GM18951 (cell line): ENCODE data around the gene MAMDC2.

Source experiments
- POLR2A ChIP-seq: IDR thresholded peaks from 4 replicates; pipeline ENCODE4 v1.6.1; 2011; ENCODE audit warnings: mild to moderate bottlenecking; ENCODE audit not compliant: insufficient read length, insufficient read depth; ENCODE audit errors: extremely low read depth
- in situ Hi-C: fragments of 300-500 bp; cut with MboI; formaldehyde crosslinking; loops from one replicate; pipeline ENCODE4 v1.12.0; 2022; ENCODE audit warnings: low sequenced_read_pairs, mixed read lengths, inconsistent platforms; ENCODE audit not compliant: unreplicated experiment

MAMDC2 gene

DNA sequence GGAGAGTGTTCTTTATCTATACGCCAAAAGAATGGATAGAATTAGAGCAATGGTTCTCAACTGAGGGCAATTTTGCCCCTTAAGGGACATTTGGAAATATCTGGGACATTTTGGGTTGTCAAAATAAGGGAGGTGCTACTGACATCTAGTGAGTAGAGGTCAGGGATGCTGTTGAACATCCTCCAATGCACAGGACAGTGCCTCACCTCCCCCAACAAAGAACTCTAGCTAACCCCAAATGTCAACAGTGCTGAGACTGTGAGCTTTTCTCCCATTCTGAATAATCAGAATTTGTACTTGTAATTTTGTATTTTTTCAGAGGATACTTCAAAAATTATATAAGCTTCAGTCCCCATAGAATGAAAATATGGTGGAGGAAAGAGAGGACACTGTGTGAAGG, 206.6 kb downstream of the MAMDC2 start:
- TF ChIP-seq POLR2A: no peak
- in situ Hi-C loops: no loop called here

DNA sequence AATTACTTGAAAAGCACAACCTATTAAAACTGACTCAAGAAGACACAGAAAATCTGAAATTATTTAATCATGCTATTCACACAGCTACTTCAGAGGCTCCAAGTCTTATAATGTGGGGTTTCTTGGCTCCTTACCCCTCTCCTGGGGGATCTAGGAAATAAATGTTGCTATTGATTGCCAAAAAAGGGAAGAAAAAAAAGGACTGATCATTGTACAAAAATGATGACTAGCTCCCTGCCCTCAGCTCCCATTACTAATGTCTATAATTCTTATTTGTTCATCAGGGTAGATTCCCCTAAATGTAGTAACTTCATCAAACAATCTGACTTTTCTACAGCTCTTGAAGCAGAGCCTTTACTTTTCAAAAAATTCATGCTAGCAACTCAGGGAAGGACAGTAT, 211.8 kb downstream of the MAMDC2 start:
- in situ Hi-C loops: no loop called here
- no peak for TF ChIP-seq POLR2A

DNA sequence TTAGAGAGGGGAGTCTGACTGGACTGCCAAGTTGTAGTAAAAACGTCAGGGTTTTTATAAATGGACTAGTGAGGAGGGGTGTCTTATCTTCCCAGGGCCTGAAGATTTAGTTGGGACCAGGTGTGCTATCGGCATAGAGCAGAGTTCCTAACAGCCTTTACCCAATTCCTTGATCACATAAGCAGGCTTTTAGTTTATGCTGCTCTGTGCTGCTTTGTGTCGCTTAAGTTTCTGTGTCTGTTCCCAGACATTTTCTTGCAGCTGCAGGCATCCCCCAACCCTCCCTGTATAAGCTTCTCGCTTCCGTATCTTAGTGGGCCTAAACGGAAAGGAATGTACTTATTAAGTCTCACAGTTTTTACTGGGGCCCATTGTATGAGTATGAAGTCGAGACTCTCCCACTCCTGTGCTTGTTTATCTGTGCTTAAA, 212.5 kb downstream of the MAMDC2 start:
- TF ChIP-seq POLR2A: no peak
- in situ Hi-C loops: no loop called here

DNA sequence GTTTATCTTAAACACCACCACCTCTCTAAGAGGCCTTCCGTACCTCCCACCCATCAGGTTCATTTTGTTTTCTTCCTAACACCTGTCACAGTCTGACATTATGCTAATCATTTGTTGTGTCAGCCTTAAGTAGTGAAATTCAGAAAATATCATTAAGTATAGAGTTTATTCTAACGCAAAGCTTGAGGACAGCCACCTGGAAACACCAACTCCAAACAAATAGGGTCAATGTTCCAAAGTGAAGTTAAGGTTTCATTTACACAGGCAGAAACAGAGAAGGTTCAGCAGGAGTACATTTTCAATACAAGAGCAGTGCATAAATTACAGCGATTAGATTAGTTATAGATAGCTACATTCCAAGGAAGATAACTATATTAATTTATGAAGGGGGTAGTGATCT, 213.9 kb downstream of the MAMDC2 start:
- TF ChIP-seq POLR2A: no peak
- in situ Hi-C loops: no loop called here

GRCh38 chr9:70257991-70258691, 214.5 kb downstream of the MAMDC2 start:
- in situ Hi-C loops: no loop called here

DNA sequence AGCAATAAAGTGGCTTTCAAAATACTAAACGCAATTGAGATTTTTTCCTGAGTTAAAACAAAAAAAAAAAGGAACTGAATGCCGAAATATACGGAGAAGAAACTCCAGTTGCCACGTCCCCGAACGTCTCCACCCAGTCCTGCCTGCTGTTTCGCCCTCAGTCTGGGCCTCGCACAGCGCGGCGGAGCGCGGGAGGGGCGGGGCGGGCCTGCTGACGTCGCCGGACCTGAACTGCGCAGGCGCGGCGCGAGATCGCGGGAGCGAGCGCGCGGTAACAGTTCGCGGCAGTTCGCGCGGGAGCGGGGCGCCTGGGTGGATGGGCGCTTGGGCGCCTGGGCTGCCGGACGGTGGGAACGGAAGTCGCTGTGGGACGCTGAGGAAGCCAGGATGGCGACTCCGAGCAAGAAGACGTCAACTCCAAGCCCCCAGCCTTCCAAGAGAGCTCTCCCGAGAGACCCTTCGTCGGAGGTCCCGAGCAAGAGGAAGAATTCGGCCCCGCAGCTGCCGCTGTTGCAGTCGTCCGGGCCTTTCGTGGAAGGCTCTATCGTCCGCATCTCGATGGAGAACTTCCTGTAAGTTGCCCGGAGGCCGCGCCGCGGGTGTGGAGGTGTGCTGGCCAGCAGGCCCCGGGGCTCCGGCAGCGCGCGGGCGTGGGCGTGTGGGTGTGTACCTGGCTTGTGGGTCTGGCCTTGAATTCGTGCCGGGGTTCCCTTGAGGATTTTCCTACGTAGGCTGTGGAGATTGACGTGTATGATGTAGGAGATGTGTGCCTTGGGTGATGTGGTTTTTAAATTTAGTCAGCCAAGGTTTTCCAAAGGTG, 215.3 kb downstream of the MAMDC2 start, which contains the start of gene SMC5:
Gene SMC5, plus strand, starts transcription at position 287 of the 820 bp plus-strand sequence. Its CDS starts 101 bp downstream, at position 388.
- in situ Hi-C loops: no loop called here
- peak; percentile 96 for TF ChIP-seq POLR2A

More at GRCh38 chr9:70257991-70258691, 214.5 kb downstream of the MAMDC2 start:
- TF ChIP-seq POLR2A: no peak

DNA sequence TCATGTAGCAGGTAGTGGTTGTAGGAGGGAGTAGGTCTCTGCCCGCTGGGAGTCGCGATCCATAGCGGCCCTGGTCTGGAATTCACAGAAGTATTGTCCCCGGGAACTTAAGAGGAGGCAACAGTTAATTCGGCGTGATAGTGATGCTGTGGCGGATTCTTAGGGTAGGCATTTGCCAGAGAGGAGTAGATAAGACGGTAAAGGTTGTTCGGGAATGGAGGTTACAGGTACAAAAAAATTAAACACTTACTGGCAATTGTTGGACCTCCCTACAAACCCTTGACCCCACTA, 215.8 kb downstream of the MAMDC2 start:
- in situ Hi-C loops: no loop called here
- no peak for TF ChIP-seq POLR2A

GRCh38 chr9:70260007-70260443, 216.4 kb downstream of the MAMDC2 start:
- in situ Hi-C loops: no loop called here
- no peak for TF ChIP-seq POLR2A

GRCh38 chr9:70260606-70261005, 217.0 kb downstream of the MAMDC2 start:
- TF ChIP-seq POLR2A: no peak
- in situ Hi-C loops: no loop called here

GRCh38 chr9:70261131-70261870, 217.7 kb downstream of the MAMDC2 start:
- in situ Hi-C loops: no loop called here
- no peak for TF ChIP-seq POLR2A

DNA sequence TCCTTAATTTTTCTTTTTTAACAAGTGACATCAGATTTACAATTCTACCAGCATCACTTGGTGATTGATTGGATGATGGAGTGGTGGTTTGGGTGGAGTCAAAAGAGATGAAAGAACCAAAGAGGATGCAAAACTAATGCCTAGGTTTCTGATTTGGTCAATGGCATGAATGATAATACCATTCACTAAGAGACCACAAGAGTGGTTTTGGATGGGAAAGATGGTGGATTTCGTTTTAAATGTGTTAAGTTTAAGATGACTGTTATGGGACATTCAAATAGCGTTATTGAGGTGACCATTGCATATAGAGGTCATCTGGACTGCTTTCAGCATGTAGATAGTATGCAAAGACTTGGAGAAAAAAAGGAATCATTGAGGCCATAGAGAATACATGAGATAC, 218.7 kb downstream of the MAMDC2 start:
- in situ Hi-C loops: no loop called here
- TF ChIP-seq POLR2A: no peak

GRCh38 chr9:70262948-70263347, 219.3 kb downstream of the MAMDC2 start:
- TF ChIP-seq POLR2A: no peak
- in situ Hi-C loops: no loop called here

- no peak for TF ChIP-seq POLR2A
- in situ Hi-C loops: no loop called here
Observed at GRCh38 chr9:70263421-70263820, 219.8 kb downstream of the MAMDC2 start.
